Activated T-helper 2 cell treated with anti-CD3 and anti-CD28 coated beads, Interferon-gamma antibody, Interleukin-2, Interleukin-4, amounts not matched to agents 10 μg/mL and 5 μg/mL and 100 μg/mL, durations not matched to agents 14 hours and 24 hours and 36 hours (primary cell): Measurements from ENCODE around the gene ARL6IP1. TPM values are rescaled to one million over a fixed set of nuclear protein-coding genes. Genes with fewer than 3 reads are reported as not detected.
A peak's percentile ranks its signal among the peaks of the same experiment; 100 is the strongest.
"Not testable (repeated sequence)": the region's sequence is repeated elsewhere in the genome, so short reads cannot be mapped to it uniquely, and the experiment has no call there.

Experiments used
- DNase-seq: peaks from one replicate; pipeline ENCODE4 v3.0.0; 2021; ENCODE audit warnings: low spot score
- H3K27ac Mint-ChIP-seq: one replicate; pipeline ENCODE4 v1.8.0; 2021; ENCODE audit warnings: mixed read lengths
- H3K27me3 Mint-ChIP-seq: one replicate; pipeline ENCODE4 v1.8.0; 2021; ENCODE audit warnings: low read depth, mixed read lengths
- H3K36me3 Mint-ChIP-seq: one replicate; pipeline ENCODE4 v1.8.0; 2021; ENCODE audit warnings: low read depth, mixed read lengths
- H3K4me1 Mint-ChIP-seq: one replicate; pipeline ENCODE4 v1.8.0; 2021; ENCODE audit warnings: low read depth, mixed read lengths
- H3K4me3 Mint-ChIP-seq: one replicate; pipeline ENCODE4 v1.8.0; 2021; ENCODE audit warnings: low read depth, mild to moderate bottlenecking, moderate library complexity, mixed read lengths
- H3K9me3 Mint-ChIP-seq: one replicate; pipeline ENCODE4 v1.8.0; 2021; ENCODE audit warnings: mixed read lengths
- intact Hi-C: fragments of 100-400 bp; cut with micrococcal nuclease; formaldehyde crosslinking; loops from one replicate; pipeline ENCODE4 v1.15.1; 2023
- total RNA-seq: library from RNA; stranded (reverse); gene quantifications from 2 replicates; pipeline ENCODE4 v1.2.3, GENCODE V29; 2022

ARL6IP1 gene
- total RNA-seq, 1 donor from 2014 or later = 112 TPM

GRCh38 chr16:18774651-18775050, 26.7 kb downstream of the ARL6IP1 start:
- H3K9me3 Mint-ChIP-seq, H3K4me1 Mint-ChIP-seq, H3K4me3 Mint-ChIP-seq, H3K27me3 Mint-ChIP-seq, intact Hi-C loops, DNase-seq, H3K27ac Mint-ChIP-seq: not testable (repeated sequence)
- H3K36me3 Mint-ChIP-seq = peaks cover 16% of the 10 kb centered on the region

- H3K9me3 Mint-ChIP-seq, H3K4me3 Mint-ChIP-seq, H3K36me3 Mint-ChIP-seq, H3K27me3 Mint-ChIP-seq, H3K27ac Mint-ChIP-seq, intact Hi-C loops, DNase-seq: not testable (repeated sequence)
- peaks cover 14% of the 10 kb centered on the region for H3K4me1 Mint-ChIP-seq
Observed at GRCh38 chr16:18772171-18772570, 29.2 kb downstream of the ARL6IP1 start.

- H3K36me3 Mint-ChIP-seq, H3K9me3 Mint-ChIP-seq, DNase-seq, H3K27me3 Mint-ChIP-seq: not testable (repeated sequence)
- H3K4me3 Mint-ChIP-seq = peak overlapping the region; percentile 11
- H3K4me1 Mint-ChIP-seq = peaks cover 16% of the 10 kb centered on the region
- intact Hi-C loops = loop anchor here (2.0 kb wide), 1 partner anchor 16 kb away; no protein-coding TSS in a partner anchor
- H3K27ac Mint-ChIP-seq = peak overlapping the region; percentile 89
Observed at GRCh38 chr16:18770336-18770962, 30.9 kb downstream of the ARL6IP1 start.

- H3K27ac Mint-ChIP-seq, H3K36me3 Mint-ChIP-seq, H3K27me3 Mint-ChIP-seq, H3K9me3 Mint-ChIP-seq, H3K4me3 Mint-ChIP-seq, intact Hi-C loops, DNase-seq: not testable (repeated sequence)
- peaks cover 16% of the 10 kb centered on the region for H3K4me1 Mint-ChIP-seq
Observed at GRCh38 chr16:18767217-18767616, 34.1 kb downstream of the ARL6IP1 start.

- H3K36me3 Mint-ChIP-seq, H3K27ac Mint-ChIP-seq, H3K9me3 Mint-ChIP-seq, DNase-seq, H3K27me3 Mint-ChIP-seq, H3K4me3 Mint-ChIP-seq, intact Hi-C loops: not testable (repeated sequence)
- peaks cover 17% of the 10 kb centered on the region for H3K4me1 Mint-ChIP-seq
Observed at GRCh38 chr16:18762713-18763112, 38.6 kb downstream of the ARL6IP1 start.

- DNase-seq = peak; percentile 58
- H3K36me3 Mint-ChIP-seq, H3K27me3 Mint-ChIP-seq, H3K4me3 Mint-ChIP-seq, H3K27ac Mint-ChIP-seq, intact Hi-C loops, H3K9me3 Mint-ChIP-seq: not testable (repeated sequence)
- H3K4me1 Mint-ChIP-seq = peaks cover 24% of the 10 kb centered on the region
Observed at GRCh38 chr16:18759598-18760520, 41.5 kb downstream of the ARL6IP1 start.

- H3K36me3 Mint-ChIP-seq, intact Hi-C loops, H3K4me3 Mint-ChIP-seq, DNase-seq, H3K27me3 Mint-ChIP-seq, H3K9me3 Mint-ChIP-seq: not testable (repeated sequence)
- Mint-ChIP-seq H3K4me1 (peaks cover 24% of the 10 kb centered on the region), H3K27ac (peak overlapping the region; percentile 17)
Observed at GRCh38 chr16:18757960-18758660, 43.2 kb downstream of the ARL6IP1 start.

GRCh38 chr16:18756639-18757038, 44.7 kb downstream of the ARL6IP1 start:
- H3K9me3 Mint-ChIP-seq, DNase-seq, H3K27me3 Mint-ChIP-seq, H3K36me3 Mint-ChIP-seq, intact Hi-C loops: not testable (repeated sequence)
- Mint-ChIP-seq H3K4me1 (peaks cover 24% of the 10 kb centered on the region), H3K27ac (peak overlapping the region; percentile 60), H3K4me3 (peak overlapping the region; percentile 56)

- H3K36me3 Mint-ChIP-seq, H3K4me1 Mint-ChIP-seq, intact Hi-C loops, H3K27ac Mint-ChIP-seq, DNase-seq, H3K9me3 Mint-ChIP-seq, H3K27me3 Mint-ChIP-seq, H3K4me3 Mint-ChIP-seq: not testable (repeated sequence)
Observed at GRCh38 chr16:18742870-18743269, 58.5 kb downstream of the ARL6IP1 start.

Other genes starting within 250 kb of the ARL6IP1 start
- gene NOMO2, start 239.5 kb downstream of the ARL6IP1 start, total RNA-seq = 119 and 120 TPM in 2 replicates
- 1,903 and 1,963 TPM in 2 replicates for gene RPS15A, start 11.2 kb downstream of the ARL6IP1 start, total RNA-seq
- 128 and 137 TPM in 2 replicates for gene SMG1, start 124.9 kb upstream of the ARL6IP1 start, total RNA-seq
- gene TMC7, start 182.4 kb upstream of the ARL6IP1 start, total RNA-seq = not detected in 2 replicates